Astrocyte of the spinal cord (primary cell): ENCODE measurements around the gene RASSF5.

Experiments
- DNase-seq: peaks from one replicate; pipeline ENCODE4 v3.0.0; 2011; ENCODE audit warnings: low read depth, low spot score
- H3K4me3 ChIP-seq: 2 replicates; pipeline ENCODE4 v1.5.1; 2011; ENCODE audit warnings: low read depth, mild to moderate bottlenecking, low read length, moderate library complexity
- CTCF ChIP-seq: IDR thresholded peaks from 2 replicates; pipeline ENCODE4 v1.5.1; 2012; ENCODE audit warnings: low read depth, mild to moderate bottlenecking, low read length, inconsistent platforms
- in situ Hi-C: cut with HindIII; loops from 2 replicates; pipeline ENCODE4 v1.10.0; 2017; ENCODE audit warnings: low sequenced_read_pairs

RASSF5 gene

GRCh38 chr1:206506405-206507283, 687 bp upstream of the RASSF5 start:
- in situ Hi-C loops, result no loop called here
- peak overlapping the region; percentile 37 for H3K4me3 ChIP-seq
- no peak for DNase-seq
- TF ChIP-seq CTCF, result no peak

GRCh38 chr1:206508130-206508889, 979 bp downstream of the RASSF5 start:
- no peak for DNase-seq
- in situ Hi-C loops, result no loop called here
- peak overlapping the region; percentile 37 for H3K4me3 ChIP-seq
- TF ChIP-seq CTCF, result no peak

- no peak overlapping the region for H3K4me3 ChIP-seq
- TF ChIP-seq CTCF, result no peak
- no peak for DNase-seq
- in situ Hi-C loops, result no loop called here
These were observed 1.6 kb downstream of the RASSF5 start for GRCh38 chr1:206508956-206509355.

- in situ Hi-C loops, result no loop called here
- H3K4me3 ChIP-seq, result no peak overlapping the region
- no peak for DNase-seq
These were observed 2.4 kb downstream of the RASSF5 start for GRCh38 chr1:206509612-206510257.

GRCh38 chr1:206510371-206510770, 3.0 kb downstream of the RASSF5 start:
- no peak overlapping the region for H3K4me3 ChIP-seq
- in situ Hi-C loops, result no loop called here
- TF ChIP-seq CTCF, result no peak
- no peak for DNase-seq

More at GRCh38 chr1:206509612-206510257, 2.4 kb downstream of the RASSF5 start:
- no peak for TF ChIP-seq CTCF

GRCh38 chr1:206511362-206512057, 4.2 kb downstream of the RASSF5 start:
- in situ Hi-C loops, result no loop called here
- no peak overlapping the region for H3K4me3 ChIP-seq
- no peak for TF ChIP-seq CTCF
- DNase-seq, result no peak
